NCI-H2196 treated with DMSO at 0.1 percent for 48 hours (cell line): Measurements from ENCODE around the gene ABHD17A.

ENCODE experiments used
- DNase-seq: peaks from one replicate; lab custom pipeline; 2025; ENCODE audit not compliant: unreplicated experiment; lab: John Stamatoyannopoulos, UW

Gene ABHD17A

GRCh38 chr19:1864480-1865171, 20.7 kb downstream of the ABHD17A start:
- DNase-seq: peak; percentile 62

GRCh38 chr19:1863638-1864479, 21.4 kb downstream of the ABHD17A start:
- DNase-seq: peak; percentile 98

- no peak for DNase-seq
Measured at GRCh38 chr19:1863328-1863637, 22.0 kb downstream of the ABHD17A start, which contains the start of gene KLF16. TSS of gene KLF16 (minus strand) at chr19:1863579. CDS start at chr19:1863497, 82 bp downstream.

- DNase-seq: no peak
Measured at GRCh38 chr19:1862424-1863327, 22.6 kb downstream of the ABHD17A start.

GRCh38 chr19:1862068-1862423, 23.2 kb downstream of the ABHD17A start:
- DNase-seq: no peak

GRCh38 chr19:1861599-1862031, 23.7 kb downstream of the ABHD17A start:
- DNase-seq: no peak

GRCh38 chr19:1860821-1861598, 24.3 kb downstream of the ABHD17A start:
- DNase-seq: no peak

GRCh38 chr19:1860042-1860775, 25.1 kb downstream of the ABHD17A start:
- DNase-seq: no peak

- no peak for DNase-seq
Measured at GRCh38 chr19:1859331-1859781, 25.9 kb downstream of the ABHD17A start.

GRCh38 chr19:1858412-1859081, 26.7 kb downstream of the ABHD17A start:
- no peak for DNase-seq

GRCh38 chr19:1857648-1858326, 27.5 kb downstream of the ABHD17A start:
- no peak for DNase-seq

- DNase-seq: no peak
Measured at GRCh38 chr19:1856698-1857603, 28.3 kb downstream of the ABHD17A start.

- DNase-seq: no peak
Measured at GRCh38 chr19:1856345-1856697, 29.0 kb downstream of the ABHD17A start.

GRCh38 chr19:1855828-1856255, 29.5 kb downstream of the ABHD17A start:
- DNase-seq: no peak

- peak; percentile 82 for DNase-seq
Measured at GRCh38 chr19:1855040-1855827, 30.1 kb downstream of the ABHD17A start.

GRCh38 chr19:1854542-1855039, 30.7 kb downstream of the ABHD17A start:
- no peak for DNase-seq

- DNase-seq: no peak
Measured at GRCh38 chr19:1854039-1854541, 31.2 kb downstream of the ABHD17A start.
